Coronary artery (tissue), 2 donors: ENCODE measurements around the gene TMEM131.
"Not testable (repeated sequence)": the region's sequence is repeated elsewhere in the genome, so short reads cannot be mapped to it uniquely, and the experiment has no call there.

Source experiments
- DNase-seq: peaks from one replicate; pipeline ENCODE4 v3.0.0-alpha.2; 2017; ENCODE audit warnings: low spot score
- H3K27ac ChIP-seq, 2 donors: fragments of 200-600 bp; sonication (generic); one replicate each; pipeline ENCODE4 v1.5.1; 2016 to 2019
- H3K4me3 ChIP-seq: fragments of 200-600 bp; sonication (generic); 2 replicates; pipeline ENCODE4 v1.5.1; 2016; ENCODE audit warnings: mild to moderate bottlenecking, moderate library complexity
- TF ChIP-seq, protein P1 (sequence below): fragments of 200-600 bp; sonication (generic); IDR thresholded peaks from one replicate; pipeline ENCODE4 v1.5.1; 2019; ENCODE audit warnings: antibody characterized with exemption

Gene TMEM131

DNA sequence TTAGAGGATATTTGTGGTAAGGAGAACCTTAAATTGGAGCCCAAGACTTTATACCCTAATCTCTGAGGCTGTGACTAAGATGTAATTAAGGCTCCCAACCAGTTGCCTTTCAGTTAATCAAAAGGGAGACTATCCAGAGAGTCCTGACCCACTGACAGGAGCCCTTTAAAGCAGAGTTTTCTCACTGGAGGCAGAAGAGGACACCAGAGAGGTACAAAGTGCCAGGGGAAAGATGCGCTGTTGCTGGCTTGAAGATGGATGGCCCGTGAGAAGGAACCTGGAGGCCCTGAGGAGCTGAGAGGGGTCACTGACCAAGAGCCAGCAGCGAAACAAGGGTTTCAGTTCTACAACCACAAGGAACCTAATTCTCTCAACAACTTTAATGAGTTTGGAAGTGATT lies 137.3 kb downstream of the TMEM131 start:
- DNase-seq = no peak
- H3K27ac ChIP-seq = no peak overlapping the region
- no peak overlapping the region for H3K4me3 ChIP-seq
- TF ChIP-seq, protein P1, sequence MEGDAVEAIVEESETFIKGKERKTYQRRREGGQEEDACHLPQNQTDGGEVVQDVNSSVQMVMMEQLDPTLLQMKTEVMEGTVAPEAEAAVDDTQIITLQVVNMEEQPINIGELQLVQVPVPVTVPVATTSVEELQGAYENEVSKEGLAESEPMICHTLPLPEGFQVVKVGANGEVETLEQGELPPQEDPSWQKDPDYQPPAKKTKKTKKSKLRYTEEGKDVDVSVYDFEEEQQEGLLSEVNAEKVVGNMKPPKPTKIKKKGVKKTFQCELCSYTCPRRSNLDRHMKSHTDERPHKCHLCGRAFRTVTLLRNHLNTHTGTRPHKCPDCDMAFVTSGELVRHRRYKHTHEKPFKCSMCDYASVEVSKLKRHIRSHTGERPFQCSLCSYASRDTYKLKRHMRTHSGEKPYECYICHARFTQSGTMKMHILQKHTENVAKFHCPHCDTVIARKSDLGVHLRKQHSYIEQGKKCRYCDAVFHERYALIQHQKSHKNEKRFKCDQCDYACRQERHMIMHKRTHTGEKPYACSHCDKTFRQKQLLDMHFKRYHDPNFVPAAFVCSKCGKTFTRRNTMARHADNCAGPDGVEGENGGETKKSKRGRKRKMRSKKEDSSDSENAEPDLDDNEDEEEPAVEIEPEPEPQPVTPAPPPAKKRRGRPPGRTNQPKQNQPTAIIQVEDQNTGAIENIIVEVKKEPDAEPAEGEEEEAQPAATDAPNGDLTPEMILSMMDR = no peak

DNA sequence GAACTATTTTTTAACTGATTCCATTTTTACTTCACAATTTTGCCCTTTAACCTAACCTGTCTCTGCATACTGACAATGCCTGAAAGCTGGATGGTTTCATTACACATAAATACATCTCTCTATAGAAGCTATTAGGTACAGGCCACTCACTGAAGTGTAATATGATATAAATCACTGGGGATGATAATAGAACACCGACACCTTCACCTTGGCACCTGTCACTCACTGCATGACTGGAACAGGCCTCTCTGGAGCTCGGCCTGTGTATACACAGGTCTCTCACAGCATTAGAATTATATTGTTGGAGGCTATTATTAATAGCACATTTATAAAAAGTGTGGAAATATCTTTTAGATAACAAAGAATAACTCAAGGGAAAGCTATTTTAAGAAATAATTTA lies 138.2 kb downstream of the TMEM131 start:
- no peak overlapping the region for H3K4me3 ChIP-seq
- no peak for DNase-seq
- no peak overlapping the region for H3K27ac ChIP-seq
- TF ChIP-seq, protein P1 = no peak

DNA sequence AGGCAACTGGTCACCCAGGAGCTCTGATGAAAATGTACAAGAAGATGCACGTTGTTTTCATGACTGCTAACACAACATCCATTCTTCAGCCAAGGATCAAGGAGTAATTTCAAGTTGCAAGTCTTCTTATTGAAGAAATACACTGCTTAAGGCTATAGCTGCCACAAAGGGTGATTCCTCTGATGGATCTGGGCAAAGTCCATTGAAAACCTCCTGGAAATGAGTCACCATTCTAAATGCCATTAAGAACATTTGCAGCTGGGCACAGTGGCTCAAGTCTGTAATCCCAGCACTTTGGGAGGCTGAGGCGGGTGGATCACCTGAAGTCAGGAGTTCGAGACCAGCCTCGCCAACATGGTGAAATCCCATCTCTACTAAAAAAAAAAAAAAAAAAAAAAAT lies 142.7 kb downstream of the TMEM131 start:
- H3K27ac ChIP-seq, DNase-seq, H3K4me3 ChIP-seq: not testable (repeated sequence)

DNA sequence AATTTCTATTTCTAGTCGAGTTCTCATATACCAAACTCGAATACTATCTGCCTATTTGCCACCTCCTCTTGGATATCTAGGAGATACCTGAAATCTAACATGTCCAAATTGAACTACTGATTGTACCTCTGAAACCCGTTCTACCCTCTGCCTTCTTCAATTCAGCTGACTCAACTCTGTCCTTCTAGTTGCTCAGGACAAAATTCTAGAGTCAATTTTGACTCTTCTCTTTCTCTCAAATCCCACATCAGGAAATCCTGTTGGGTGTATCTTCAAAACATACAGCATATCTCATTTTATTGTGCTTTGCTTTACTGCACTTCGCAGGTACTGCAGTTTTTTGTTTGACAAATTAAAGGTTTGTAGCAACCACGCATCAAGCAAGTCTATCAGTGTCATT lies 144.6 kb downstream of the TMEM131 start:
- H3K27ac ChIP-seq = no peak overlapping the region
- DNase-seq = no peak
- TF ChIP-seq, protein P1 = no peak

DNA sequence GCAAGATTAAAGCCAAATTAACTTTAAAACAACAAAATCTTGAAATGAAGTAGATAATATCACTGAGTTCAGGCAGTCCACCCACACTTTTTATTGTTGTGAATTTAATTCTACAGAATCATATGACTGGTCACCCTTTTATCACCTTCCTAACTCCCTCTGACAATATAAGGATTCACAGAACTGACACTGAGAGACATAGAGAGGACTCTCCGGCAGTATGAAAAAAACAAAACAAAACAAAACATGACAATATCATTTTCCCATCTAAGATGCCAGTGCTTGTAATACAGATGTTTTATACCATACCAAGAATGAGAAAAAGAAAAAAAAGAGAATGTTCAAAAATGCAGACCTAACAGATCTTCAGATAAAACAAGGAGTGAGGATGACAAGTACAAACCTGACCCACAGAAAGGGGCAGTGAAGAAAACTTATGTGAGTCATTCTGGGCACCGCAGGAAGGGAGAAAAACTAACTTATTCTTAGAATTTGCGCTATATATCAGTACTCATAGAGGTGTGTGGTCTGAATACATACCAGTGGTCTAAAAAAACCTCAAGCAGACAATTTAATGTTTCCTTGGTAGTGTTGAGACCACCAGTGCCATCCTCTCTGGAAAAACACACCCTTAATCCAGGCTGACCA lies 145.7 kb downstream of the TMEM131 start:
- TF ChIP-seq, protein P1 = no peak
- Histone ChIP-seq H3K27ac (no peak overlapping the region), H3K4me3 (no peak overlapping the region)
- no peak for DNase-seq

More for the DNA sequence above, 144.6 kb downstream of the TMEM131 start:
- no peak overlapping the region for H3K4me3 ChIP-seq

DNA sequence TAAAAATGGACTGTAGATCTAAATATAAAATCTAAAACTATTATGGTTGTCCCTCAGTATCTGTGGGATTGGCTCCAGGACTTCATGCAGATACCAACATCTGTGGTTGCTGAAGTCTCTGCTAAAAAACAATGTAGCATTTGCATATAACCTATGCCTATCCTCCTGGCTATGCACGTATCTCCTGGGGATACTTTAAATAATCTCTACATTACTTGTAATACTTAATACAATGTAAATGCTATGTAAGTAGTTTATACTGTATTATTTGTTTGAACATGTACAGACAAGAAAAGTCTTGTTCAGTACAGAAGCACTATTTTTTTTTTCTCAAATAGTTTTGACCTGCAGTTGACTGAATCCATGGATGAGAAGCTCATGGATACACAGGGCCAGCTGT lies 147.4 kb downstream of the TMEM131 start:
- Histone ChIP-seq H3K4me3 (no peak overlapping the region), H3K27ac (no peak overlapping the region)
- no peak for DNase-seq
- TF ChIP-seq, protein P1 = no peak

DNA sequence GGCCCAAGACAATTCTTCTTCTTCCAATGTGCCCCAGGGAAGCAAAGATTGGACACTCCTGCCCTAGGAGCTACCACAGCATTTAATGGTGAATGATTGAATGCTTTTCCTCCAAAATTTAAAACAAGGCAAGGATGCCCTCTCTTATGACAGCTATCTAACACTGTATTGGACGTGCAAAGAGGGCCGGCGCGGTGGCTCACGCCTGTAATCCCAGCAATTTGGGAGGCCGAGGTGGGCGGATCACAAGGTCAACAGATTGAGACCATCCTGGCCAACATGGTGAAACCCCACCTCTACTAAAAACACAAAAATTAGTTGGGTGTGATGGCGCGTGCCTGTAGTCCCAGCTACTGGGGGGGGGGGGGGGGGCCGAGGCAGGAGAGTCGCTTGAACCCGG lies 149.0 kb downstream of the TMEM131 start:
- DNase-seq, H3K27ac ChIP-seq, H3K4me3 ChIP-seq: not testable (repeated sequence)

DNA sequence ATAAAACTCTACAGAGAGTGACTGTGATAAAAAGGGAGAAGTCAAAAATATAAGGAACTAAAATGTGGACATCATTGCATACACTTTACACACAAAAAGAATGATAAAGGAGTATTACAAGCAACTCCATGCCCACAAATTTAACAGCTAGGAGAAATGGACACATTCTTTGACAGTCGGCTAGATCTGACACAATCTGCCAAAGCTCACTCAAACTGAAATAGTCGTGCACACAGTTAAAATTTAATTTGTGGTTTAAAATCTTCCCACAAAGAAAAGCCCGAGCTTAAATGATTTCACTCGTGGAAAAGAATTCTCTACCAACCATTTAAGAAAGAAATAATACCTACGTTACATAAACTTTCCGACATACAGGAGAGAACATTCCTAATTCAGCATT lies 149.9 kb downstream of the TMEM131 start:
- H3K4me3 ChIP-seq = no peak overlapping the region
- DNase-seq = no peak
- TF ChIP-seq, protein P1 = no peak
- H3K27ac ChIP-seq = no peak overlapping the region
